Measurements from ENCODE around the gene DTX3.

DTX3 gene

DNA sequence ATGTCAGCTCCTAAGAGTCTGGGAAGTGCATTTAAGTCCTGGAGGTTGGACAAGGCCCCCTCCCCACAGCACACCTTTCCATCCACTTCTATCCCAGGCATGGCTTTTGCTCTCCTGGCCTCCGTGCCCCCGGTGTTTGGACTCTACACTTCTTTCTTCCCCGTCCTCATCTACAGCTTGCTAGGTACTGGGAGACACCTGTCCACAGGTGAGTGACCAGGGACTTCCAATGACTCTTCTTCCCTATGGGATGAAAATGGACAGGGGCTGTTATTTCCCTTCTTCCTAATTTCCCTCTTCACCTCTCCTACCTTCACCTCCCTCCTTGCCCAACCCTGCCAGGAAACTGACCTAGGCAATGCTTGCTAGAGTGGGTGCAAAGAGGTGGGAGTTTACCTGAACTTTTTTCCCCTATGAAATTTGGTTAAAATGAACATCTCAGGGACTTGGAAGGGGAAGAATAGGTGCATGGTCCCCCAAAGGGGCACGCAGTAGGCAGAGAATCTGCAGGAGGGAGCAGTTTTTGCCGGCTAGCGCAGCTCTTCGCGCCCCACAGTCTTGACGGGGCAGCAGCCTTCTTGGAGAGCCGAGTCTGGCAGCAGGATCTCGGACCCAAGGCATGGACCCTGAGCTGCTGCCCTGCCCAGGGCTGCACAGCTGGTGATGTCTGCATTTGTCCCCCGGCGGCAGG, 15.8 kb downstream of the DTX3 start:
- no peak for DNase-seq (ENCODE audit: low spot score)

DNA sequence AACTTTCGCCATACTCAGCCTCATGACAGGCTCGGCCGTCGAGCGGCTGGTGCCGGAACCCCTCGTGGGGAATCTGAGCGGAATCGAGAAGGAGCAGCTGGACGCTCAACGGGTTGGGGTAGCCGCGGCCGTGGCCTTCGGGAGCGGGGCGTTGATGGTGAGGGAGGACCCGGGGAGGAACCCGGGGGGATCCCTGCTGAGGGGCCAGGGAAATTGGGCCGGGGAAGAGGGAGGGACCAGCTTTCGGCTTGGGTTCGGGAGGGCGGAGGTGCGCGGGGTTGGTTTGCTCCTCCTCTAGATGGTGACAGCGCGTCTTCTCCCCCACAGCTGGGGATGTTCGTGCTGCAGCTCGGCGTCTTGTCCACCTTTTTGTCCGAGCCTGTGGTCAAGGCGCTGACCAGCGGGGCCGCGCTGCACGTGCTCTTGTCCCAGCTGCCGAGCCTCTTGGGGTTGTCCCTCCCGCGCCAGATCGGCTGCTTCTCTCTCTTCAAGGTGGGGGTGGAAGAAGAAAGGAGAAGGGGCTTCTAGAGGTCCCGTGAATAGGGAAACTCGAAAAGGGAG, 16.4 kb downstream of the DTX3 start:
- no peak for DNase-seq (ENCODE audit: low spot score)

DNA sequence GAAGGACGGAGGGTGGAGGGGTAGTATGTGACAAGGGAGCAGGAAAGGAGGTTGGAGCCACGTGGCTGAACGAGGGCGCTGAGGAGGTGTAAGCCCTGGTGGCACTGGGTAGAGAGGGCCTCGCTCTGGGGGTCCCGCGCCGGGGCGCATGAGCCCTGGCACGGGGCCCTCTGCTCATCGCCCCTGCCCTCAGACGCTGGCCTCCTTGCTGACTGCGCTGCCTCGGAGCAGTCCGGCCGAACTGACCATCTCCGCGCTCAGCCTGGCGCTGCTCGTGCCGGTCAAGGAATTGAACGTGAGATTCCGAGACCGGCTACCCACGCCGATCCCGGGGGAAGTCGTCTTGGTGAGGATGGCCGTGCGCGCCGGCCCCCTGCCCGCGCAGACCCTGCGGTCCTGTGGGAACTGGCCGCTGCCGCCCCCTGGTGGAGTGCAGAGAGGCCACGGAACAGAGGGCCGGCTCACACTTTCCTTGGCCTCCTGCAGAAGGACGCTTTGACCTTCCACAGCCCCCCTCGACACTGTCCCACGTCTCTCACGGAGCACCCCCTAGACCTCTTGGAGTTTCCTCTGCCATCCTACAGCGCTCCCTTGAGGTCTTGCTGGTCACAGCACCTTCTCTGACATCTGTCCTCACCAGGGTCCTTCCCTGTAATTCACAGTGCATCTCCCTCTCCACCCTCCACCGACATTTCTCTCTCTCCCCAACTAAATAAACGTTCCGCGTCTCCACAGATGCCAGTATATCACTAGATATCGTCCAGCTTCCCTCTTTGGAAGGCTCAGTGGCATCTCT, 17.1 kb downstream of the DTX3 start:
- DNase-seq (ENCODE audit: low spot score): peak; percentile 87

DNA sequence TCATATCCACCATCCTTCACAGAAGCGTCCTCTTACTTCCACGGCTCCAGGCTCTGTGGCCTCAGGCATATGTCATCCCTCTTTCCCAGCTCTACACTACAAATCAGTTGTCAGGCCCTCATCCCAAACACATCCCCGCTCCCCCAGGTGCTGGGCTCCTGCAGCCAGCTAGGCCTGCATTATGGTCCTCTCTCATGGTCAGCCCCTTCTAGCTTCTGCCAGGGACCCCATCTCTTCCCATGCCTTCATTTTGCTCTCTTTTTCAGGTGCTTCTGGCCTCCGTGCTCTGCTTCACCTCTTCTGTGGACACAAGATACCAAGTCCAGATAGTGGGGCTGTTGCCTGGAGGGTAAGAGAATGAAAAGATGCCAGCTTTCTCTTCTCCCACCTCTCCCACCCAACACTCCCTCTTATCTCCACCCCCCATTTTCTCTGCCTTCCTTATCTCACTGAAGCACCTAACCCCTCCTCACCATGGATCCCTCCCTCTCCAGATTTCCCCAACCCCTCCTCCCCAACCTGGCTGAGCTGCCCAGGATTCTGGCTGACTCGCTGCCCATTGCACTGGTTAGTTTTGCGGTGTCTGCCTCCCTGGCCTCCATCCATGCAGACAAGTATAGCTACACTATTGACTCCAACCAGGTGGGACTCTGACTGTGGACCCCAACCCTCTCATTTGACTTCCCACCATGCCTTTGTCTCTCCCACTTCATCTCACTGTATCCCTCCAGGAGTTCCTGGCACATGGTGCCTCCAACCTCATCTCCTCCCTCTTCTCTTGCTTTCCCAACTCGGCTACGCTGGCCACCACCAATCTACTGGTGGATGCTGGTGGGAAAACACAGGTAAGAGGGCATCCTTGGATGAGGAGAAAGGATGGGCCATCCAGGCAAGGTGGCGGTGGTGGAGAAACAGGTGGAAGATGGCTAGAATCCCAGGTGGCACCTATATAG, 17.9 kb downstream of the DTX3 start:
- DNase-seq (ENCODE audit: low spot score): no peak

DNA sequence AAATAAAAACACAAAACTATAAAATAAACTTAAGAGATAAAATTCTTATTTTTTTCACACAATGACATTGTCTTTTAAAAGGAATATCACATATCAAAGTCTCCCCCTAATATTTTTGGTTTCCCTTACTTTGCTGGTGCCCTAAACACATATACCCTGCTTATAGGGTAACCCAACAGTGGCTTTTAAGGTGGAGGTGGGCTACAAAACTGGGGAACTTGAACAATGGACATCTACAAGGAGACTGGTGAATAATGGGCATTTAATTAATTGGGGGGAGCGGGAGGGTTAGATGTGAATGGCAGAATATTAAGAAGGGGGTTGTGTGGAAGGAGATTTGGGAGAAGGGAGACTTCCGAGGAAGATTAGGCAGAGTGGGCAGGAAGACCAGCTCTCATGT, 18.8 kb downstream of the DTX3 start:
- DNase-seq (ENCODE audit: low spot score): no peak

DNA sequence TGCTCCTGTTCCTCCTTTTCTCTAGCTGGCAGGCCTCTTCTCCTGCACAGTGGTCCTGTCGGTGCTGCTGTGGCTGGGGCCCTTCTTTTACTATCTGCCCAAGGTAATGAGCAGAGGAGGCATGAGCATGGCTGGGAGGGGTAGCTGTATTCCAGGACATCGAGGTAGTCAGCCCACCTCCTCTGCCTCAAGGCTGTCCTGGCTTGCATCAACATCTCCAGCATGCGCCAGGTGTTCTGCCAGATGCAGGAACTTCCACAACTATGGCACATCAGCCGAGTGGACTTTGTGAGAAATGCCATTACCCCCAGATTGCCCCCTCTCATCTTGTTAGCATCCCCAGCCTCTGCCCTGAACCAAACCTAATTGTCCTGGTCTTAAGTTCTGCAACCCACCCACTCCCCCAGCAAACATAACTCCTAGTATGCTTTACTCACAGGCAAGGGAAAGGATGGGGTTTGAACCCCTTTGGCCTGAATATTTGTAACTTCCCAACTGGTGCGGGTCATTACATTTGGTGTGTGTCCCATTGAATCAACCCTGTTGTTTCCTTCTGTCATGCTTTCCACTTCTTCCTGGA, 19.3 kb downstream of the DTX3 start:
- DNase-seq (ENCODE audit: low spot score): no peak

DNA sequence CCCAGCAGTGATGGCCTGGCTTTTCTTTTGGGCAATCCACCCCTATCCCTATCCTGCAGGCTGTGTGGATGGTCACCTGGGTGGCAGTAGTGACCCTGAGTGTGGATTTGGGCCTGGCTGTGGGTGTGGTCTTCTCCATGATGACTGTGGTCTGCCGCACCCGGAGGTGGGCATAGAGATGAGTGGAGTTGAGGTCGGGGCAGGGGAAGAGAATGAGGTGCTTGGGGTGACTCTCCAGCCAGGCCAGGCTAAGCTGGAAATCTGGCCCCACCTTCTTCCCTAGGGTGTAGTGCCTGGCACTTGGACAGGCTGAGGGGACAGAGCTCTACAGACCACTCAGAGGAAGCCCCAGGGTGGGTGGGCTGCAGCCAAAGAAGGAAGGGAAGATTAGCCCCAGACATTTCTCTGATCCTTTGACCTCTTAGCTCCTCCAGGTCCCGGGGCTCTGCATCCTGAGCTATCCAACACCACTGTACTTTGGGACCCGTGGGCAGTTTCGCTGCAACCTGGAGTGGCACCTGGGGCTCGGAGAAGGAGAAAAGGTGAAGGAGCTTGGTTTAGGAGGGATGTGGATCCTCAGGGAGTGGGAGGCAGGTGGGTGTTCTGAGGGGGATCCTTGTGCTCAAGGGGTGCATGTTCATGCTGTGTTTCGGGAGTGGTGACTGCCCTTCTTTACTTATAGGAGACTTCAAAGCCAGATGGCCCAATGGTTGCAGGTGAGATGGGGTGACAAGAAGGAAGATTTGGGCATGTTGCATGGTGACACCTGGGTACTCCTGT, 20.0 kb downstream of the DTX3 start:
- DNase-seq (ENCODE audit: low spot score): no peak

DNA sequence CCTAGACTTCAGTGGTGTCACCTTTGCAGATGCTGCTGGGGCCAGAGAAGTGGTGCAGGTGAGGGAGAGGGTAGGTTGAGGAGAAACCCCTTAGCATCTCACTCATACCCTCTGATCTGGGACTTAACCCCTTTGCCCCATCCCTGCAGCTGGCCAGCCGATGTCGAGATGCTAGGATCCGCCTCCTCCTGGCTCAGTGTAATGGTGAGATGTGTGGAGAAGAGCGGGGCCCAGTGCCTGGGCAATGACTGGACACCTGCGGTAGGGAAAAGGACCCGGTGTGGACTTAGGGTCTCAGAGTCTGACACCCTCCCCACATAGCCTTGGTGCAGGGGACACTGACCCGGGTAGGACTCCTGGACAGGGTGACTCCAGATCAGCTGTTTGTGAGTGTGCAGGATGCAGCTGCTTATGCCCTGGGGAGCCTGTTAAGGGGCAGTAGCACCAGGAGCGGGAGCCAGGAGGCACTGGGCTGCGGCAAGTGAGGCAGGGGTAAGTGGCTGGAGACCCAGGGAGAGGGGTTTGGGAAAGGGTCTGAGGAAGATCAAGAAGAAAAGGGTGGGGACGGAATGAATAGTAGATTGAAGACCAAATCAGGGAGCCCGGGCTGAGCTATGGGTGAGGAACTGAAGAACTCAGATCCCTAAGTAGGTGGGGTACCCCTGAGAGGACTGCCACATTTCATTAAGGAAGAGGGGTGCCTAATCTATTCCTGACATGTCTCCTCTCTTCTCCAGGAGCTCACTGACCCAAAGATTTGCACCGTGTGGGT, 20.8 kb downstream of the DTX3 start:
- DNase-seq (ENCODE audit: low spot score): no peak

DNA sequence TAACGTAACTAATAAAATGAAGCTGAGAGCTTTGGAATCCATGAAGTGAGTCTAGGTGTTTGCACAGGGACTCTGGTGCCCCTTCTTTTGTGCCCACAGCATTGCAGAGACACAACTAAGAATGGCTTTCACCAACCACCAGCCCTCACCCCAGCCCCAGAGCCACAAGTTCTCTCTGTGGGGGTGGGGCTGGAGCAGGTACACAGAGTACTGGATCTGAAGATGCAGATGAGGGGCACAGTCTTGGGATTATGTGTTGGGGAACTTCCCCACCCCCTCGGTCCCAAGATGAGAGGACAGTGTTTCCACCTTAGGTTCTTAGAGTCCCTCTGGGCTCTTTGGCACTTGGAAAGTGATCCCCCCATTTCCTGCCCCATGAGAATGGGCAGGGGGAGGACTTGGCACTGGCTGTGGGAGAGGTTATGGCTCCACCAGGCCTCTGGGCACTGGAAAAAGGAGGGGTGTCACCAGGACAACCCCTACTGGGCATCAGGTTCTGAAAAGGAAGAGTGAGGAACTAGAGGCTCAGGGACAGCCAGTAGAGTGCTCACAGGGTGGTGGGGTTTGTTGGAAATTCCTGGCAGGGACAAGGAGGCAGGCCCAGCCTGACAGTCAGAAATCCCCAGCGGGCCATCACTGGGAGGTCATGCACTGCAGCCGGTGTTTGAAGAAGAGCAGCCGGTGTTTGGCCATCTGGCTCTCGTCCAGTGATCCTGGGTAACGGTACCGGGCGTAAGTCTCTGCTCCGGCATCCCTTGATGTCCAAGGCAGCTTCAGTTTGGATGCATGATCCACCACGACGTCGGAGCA, 21.7 kb downstream of the DTX3 start:
- DNase-seq (ENCODE audit: low spot score): no peak

DNA sequence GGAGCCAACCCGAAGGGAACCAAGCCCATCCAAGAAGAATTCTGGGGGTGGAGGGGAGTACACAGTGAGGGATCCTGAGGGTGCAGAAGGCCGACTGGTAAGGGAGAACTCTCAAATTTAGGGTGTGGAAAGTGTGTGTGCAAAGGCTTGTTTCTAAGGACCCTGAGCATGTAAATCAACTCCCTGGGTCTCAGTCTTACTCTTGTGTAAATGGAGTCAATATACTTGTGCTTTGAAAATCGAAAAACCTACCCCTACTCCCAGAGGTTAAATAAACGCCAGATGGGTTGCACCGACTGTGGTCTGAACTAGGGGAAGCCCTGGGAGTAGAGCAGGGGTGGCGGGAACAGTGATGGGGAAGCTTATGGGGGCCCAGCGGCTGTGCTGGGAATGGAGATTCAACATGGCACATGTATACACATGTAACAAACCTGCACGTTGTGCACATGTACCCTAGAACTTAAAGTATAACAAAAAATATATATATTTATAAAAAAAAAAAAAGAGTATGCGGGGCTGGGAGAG, 22.4 kb downstream of the DTX3 start:
- DNase-seq (ENCODE audit: low spot score): no peak

DNA sequence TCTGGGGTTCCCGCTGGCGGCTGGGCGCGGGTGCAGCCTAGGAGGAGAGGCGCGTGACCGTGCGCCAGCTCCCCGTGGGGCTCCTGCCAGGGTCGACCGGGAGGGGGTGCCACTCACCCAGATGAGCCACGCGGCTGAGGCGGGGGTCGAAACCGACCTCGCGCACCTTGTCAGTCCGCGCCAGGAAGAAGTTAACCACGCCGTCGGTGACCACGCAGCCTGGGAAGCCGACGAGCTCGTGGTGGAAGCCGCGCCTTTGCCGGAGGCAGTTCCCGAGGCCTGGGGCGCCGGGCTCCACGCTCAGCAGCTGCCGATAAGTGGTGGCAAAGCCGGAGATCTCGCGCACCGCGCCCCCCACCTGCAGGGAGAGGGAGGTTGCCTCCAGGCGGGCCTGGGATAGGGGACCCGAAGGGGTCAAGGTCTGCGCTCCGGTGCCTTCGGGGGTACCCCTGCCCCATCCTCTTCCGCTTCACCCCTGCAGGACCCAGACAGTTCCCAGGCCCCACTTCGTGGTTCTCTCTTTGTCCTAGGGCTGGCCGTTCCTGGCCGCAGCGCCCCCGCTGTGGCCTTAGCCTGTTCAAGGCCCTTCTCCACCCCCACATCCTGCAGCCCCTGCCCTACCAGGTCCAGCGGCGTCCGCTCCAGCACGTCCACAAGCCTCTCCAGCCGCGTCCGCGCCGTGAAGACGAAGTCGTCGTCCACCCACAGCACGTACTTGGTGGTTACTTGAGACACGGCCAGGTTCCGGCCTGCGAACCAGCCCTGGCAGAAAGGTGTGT, 23.1 kb downstream of the DTX3 start:
- no peak for DNase-seq (ENCODE audit: low spot score)

DNA sequence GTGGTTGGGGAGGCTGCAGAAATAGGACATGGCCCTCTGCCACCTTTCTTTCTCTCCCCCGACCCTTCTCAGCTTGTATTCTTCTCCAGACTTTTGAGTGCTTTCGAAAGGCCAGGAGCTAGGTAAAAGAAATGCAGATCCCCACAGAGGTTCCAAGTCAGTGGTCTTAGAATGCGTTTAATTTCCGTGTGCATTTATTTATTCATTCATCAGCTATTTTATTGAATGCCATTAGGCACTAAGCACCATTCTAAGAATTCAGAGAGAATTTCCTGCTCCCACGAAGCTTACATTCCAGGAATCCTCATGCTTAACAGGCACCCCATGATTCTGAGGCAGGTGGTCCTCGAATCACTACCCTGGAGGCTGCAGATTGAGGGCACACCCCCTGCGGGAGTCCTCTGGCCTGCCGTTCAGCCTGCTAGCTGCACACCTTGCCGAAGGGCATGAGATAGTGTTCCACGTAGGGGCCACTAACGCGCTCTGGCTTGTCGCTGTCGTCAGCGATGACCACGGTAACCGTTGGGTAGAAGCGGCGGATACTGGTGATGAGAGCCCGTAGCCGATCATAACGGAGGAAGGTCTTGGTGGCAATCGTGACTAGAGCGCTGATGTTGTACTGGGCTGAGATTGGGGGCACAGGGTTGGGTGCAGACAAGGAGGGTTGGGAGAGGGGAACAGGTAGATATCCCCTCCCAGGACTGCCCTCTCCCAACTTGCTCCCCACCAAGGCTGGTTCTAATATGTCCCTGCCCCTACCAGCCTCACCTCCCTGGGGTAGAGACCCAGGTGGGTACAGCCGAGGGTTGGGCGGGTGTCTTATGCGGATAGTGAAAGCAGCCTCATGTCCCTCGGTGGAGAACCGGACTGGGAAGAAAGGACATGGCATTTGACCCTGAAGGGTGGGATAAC, 23.9 kb downstream of the DTX3 start:
- DNase-seq (ENCODE audit: low spot score): no peak

DNA sequence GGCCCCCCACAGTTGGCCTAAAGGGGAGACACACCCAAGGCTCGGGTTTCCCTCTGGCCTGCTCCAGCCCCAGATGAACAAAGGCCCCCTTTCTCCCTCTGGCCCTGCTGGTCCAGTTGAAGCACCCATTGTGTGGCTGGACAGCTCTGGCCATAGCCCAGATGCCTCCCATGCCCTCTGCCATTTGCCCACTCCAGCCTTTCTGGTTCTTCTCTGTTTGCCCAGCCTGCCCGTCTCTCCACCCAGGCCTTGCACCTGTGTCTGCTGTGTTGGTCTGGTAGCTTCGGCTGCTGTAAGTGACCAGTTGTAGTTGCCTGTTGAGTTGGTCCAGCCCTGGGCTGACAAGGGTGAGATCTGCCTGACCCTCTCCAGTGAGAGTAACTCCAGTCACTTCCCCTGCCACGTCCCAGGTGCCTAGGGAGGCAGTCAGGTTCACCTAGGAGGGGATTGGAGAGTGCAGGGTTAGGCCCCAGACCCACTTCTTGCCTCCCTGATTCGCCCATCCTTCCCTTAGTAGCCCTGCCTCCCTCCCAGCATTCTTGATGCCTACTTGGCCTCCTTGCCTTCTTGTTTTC, 25.4 kb downstream of the DTX3 start:
- no peak for DNase-seq (ENCODE audit: low spot score)

DNA sequence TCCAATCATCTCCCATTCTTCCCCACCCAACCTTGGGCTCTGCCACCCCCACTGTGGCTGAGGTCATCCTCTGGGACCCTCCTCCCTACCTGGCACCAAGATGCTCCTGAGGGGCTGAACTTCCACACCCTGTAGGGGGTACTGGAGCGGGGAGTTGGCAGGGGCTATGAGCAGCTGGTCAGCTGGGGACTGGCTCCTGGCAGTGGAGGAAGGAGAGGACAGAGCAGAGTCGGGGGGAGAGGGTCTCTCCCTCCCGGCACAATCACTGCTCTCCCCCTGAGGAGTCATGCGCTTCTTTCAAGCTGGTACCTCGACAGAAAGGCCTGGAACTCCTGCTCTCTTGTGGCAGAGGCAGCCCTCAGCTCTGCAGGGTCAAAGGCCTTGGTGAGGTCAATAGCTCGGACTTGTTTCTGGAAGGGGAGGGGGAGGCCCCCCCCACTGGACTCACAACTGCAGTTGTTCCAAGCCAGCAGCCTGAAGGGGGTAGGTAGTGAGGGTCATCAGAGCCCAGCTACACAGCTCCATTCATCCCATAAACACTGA, 26.3 kb downstream of the DTX3 start:
- no peak for DNase-seq (ENCODE audit: low spot score)

DNA sequence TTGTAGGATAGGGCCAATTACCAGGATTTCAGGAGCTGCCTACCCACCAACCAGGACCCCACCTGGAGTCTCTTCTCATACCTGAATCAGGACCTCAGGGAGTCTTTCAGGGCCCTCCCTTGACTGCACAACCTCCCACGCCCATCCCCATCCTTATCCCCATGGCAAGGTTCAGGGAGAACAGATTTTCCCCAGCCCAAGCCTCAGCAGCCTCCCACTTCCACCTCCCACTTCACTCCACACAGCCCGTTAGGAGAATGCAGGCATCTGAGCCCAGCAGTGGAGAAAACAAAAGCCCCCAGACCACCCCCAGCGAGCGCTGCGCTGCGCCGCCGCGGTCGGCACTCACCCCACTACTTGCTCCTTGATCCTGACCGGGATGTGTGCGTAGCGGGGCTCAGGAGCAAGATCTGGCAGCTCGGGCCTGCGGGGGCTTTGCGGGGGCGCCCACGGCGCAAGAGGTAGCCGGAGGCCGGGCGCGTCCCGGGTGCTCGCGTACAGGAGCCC, 27.0 kb downstream of the DTX3 start:
- DNase-seq (ENCODE audit: low spot score): peak; percentile 3
